HepG2 (cell line): ENCODE results near the gene CREG1.

Experiments
- EZH2 ChIP-seq: conservative IDR thresholded peaks from 2 replicates; pipeline ENCODE4 v1.6.1; 2012; ENCODE audit warnings: mild to moderate bottlenecking, low read depth, low read length, moderate library complexity
- KLF15 ChIP-seq: sonication (generic); formaldehyde crosslinking; IDR thresholded peaks from 2 replicates; pipeline ENCODE4 v1.8.1; 2023; ENCODE audit warnings: borderline replicate concordance, mild to moderate bottlenecking, inconsistent platforms, missing genetic modification reagents, mixed read lengths
- ZBTB1 ChIP-seq: sonication (generic); formaldehyde crosslinking; IDR thresholded peaks from 2 replicates; pipeline ENCODE4 v1.4.0; 2020; ENCODE audit warnings: missing genetic modification reagents, borderline replicate concordance
- ZNF354B ChIP-seq: sonication (generic); formaldehyde crosslinking; IDR thresholded peaks from 2 replicates; pipeline ENCODE4 v1.8.0; 2022; ENCODE audit warnings: mild to moderate bottlenecking, missing genetic modification reagents
- TF ChIP-seq, protein P1 (sequence below): sonication (generic); formaldehyde crosslinking; IDR thresholded peaks from 2 replicates; pipeline ENCODE4 v1.4.0; 2020; ENCODE audit warnings: mild to moderate bottlenecking, missing genetic modification reagents
- TF ChIP-seq, protein P2 (sequence below): sonication (generic); formaldehyde crosslinking; IDR thresholded peaks from 2 replicates; pipeline ENCODE4 v1.4.0; 2020; ENCODE audit warnings: missing genetic modification reagents
- TF ChIP-seq, protein P3 (sequence below): fragments of 450-650 bp; IDR thresholded peaks from 2 replicates; pipeline ENCODE4 v1.6.1; 2017; ENCODE audit warnings: mild to moderate bottlenecking

DNA sequence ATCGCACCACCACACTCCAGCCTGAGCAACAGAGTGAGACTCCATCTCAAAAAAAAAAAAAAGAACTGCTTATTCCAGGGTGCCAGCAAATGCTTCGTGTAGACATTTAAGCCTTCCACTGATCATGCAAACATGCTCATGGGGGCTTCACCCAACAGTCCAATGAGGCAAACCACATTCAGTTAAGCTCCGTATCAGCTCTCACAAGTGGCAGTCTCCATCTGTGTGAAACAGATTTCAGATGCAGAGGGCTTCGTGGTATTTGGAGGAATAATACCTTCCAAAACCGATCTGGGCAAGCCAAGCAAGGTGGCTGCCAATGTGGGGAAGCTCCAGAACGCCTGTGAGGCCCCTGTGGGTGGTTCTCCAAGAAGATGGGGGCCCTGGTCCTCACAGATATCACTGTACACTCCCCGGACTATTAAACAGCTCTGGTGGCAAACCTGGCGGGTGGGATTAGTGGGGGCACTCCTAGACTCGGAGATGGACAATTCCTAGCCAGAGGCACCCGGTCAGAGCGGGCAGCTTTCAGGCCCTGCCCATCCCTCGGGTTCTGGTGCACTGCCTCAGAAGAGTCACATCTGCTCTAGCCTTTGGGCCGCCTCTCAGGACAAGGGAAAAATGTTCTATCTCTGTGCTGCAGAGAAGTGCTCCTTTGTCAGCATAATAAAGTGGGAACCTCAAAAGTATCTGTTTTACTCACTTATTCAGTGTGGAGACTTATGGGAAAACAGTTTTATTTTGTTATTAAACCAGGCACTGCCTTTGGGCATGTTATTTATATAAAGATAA is 10.2 kb downstream of the CREG1 start:
- TF ChIP-seq KLF15 (CRISPR knock-in tag) (no peak), EZH2 (no peak), ZNF354B (CRISPR knock-in tag) (no peak), ZBTB1 (CRISPR knock-in tag) (no peak)
- TF ChIP-seq, protein P1, sequence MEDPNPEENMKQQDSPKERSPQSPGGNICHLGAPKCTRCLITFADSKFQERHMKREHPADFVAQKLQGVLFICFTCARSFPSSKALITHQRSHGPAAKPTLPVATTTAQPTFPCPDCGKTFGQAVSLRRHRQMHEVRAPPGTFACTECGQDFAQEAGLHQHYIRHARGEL (CRISPR knock-in tag): no peak
- TF ChIP-seq, protein P2, sequence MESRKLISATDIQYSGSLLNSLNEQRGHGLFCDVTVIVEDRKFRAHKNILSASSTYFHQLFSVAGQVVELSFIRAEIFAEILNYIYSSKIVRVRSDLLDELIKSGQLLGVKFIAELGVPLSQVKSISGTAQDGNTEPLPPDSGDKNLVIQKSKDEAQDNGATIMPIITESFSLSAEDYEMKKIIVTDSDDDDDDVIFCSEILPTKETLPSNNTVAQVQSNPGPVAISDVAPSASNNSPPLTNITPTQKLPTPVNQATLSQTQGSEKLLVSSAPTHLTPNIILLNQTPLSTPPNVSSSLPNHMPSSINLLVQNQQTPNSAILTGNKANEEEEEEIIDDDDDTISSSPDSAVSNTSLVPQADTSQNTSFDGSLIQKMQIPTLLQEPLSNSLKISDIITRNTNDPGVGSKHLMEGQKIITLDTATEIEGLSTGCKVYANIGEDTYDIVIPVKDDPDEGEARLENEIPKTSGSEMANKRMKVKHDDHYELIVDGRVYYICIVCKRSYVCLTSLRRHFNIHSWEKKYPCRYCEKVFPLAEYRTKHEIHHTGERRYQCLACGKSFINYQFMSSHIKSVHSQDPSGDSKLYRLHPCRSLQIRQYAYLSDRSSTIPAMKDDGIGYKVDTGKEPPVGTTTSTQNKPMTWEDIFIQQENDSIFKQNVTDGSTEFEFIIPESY (CRISPR knock-in tag): no peak
- TF ChIP-seq, protein P3, sequence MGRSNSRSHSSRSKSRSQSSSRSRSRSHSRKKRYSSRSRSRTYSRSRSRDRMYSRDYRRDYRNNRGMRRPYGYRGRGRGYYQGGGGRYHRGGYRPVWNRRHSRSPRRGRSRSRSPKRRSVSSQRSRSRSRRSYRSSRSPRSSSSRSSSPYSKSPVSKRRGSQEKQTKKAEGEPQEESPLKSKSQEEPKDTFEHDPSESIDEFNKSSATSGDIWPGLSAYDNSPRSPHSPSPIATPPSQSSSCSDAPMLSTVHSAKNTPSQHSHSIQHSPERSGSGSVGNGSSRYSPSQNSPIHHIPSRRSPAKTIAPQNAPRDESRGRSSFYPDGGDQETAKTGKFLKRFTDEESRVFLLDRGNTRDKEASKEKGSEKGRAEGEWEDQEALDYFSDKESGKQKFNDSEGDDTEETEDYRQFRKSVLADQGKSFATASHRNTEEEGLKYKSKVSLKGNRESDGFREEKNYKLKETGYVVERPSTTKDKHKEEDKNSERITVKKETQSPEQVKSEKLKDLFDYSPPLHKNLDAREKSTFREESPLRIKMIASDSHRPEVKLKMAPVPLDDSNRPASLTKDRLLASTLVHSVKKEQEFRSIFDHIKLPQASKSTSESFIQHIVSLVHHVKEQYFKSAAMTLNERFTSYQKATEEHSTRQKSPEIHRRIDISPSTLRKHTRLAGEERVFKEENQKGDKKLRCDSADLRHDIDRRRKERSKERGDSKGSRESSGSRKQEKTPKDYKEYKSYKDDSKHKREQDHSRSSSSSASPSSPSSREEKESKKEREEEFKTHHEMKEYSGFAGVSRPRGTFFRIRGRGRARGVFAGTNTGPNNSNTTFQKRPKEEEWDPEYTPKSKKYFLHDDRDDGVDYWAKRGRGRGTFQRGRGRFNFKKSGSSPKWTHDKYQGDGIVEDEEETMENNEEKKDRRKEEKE: no peak
